IMR-90 (cell line): Measurements from ENCODE around the gene VPS8. TPM values are rescaled to one million over a fixed set of nuclear protein-coding genes. Genes with fewer than 3 reads are reported as not detected.
"Not testable (repeated sequence)": the region's sequence is repeated elsewhere in the genome, so short reads cannot be mapped to it uniquely, and the experiment has no call there.

Experiments used
- ATAC-seq: fragments of 200-7000 bp; cut with Tn5 transposase; 2 replicates; pipeline ENCODE4 v1.9.1; 2020; ENCODE audit warnings: low read depth, mild to moderate bottlenecking, moderate library complexity
- BruUV-seq: library from RNA; stranded (reverse); fragments of 400-500 nt; replicated peaks from 2 replicates; lab custom pipeline; 2021; lab: Mats Ljungman, UMichigan
- CTCF ChIA-PET: fragments of 300-600 bp; formaldehyde crosslinking; extraction: SDS; loops from one replicate; lab custom pipeline; 2021; ENCODE audit warnings: antibody characterized with exemption; lab: Yijun Ruan, JAX
- POLR2A ChIA-PET: fragments of 300-600 bp; sonication (Branson Sonifier 250); formaldehyde crosslinking; loops from one replicate; lab custom pipeline; 2022; ENCODE audit warnings: antibody characterized with exemption; ENCODE audit not compliant: unreplicated experiment; lab: Charles Lee
- DNase-seq: peaks from one replicate; pipeline ENCODE4 v3.0.0; 2013
- H2AFZ ChIP-seq: replicated peaks from 2 replicates; pipeline ENCODE3; 2013; ENCODE audit warnings: low read length, mild to moderate bottlenecking; ENCODE audit not compliant: poor library complexity
- H2AK5ac ChIP-seq: 2 replicates; pipeline ENCODE4 v1.6.1; 2013; ENCODE audit warnings: low read depth, low read length, inconsistent platforms
- H2AK9ac ChIP-seq: replicated peaks from 2 replicates; pipeline ENCODE3; 2013; ENCODE audit warnings: mild to moderate bottlenecking, low read depth, low read length, moderate library complexity; ENCODE audit not compliant: poor library complexity
- H2BK120ac ChIP-seq: 2 replicates; pipeline ENCODE4 v1.6.1; 2013; ENCODE audit warnings: low read depth, low read length, inconsistent platforms
- H2BK15ac ChIP-seq: 3 replicates; pipeline ENCODE4 v1.6.1; 2013; ENCODE audit warnings: low read depth, low read length, inconsistent platforms
- H2BK20ac ChIP-seq: 2 replicates; pipeline ENCODE4 v1.6.1; 2013; ENCODE audit warnings: low read depth, mild to moderate bottlenecking, inconsistent platforms, low read length, moderate library complexity
- H2BK5ac ChIP-seq: 2 replicates; pipeline ENCODE4 v1.6.1; 2013; ENCODE audit warnings: mild to moderate bottlenecking, low read depth, low read length, inconsistent platforms; ENCODE audit not compliant: poor library complexity, severe bottlenecking
- H3K14ac ChIP-seq: replicated peaks from 2 replicates; pipeline ENCODE4 v1.6.1; 2013; ENCODE audit warnings: low read depth, low read length, inconsistent platforms
- H3K18ac ChIP-seq: 2 replicates; pipeline ENCODE4 v1.6.1; 2013; ENCODE audit warnings: low read depth, low read length, control low read depth
- H3K23ac ChIP-seq: 2 replicates; pipeline ENCODE4 v1.6.1; 2013; ENCODE audit warnings: low read depth, low read length, inconsistent platforms
- H3K27ac ChIP-seq: 2 replicates; pipeline ENCODE4 v1.5.1; 2013; ENCODE audit warnings: mild to moderate bottlenecking, control low read depth, low read length; ENCODE audit not compliant: insufficient read depth
- H3K27me3 ChIP-seq: 2 replicates; pipeline ENCODE4 v1.6.1; 2013; ENCODE audit warnings: low read length; ENCODE audit not compliant: control insufficient read depth, insufficient read depth
- H3K36me3 ChIP-seq: 2 replicates; pipeline ENCODE4 v1.6.1; 2013; ENCODE audit warnings: low read length, mixed read lengths; ENCODE audit not compliant: control insufficient read depth, insufficient read depth
- H3K4ac ChIP-seq: 2 replicates; pipeline ENCODE4 v1.6.1; 2013; ENCODE audit warnings: low read depth, low read length, inconsistent platforms
- H3K4me1 ChIP-seq: 2 replicates; pipeline ENCODE4 v1.6.1; 2013; ENCODE audit warnings: low read length, mixed read lengths; ENCODE audit not compliant: control insufficient read depth, insufficient read depth
- H3K4me2 ChIP-seq: 2 replicates; pipeline ENCODE4 v1.6.1; 2013; ENCODE audit warnings: low read depth, mild to moderate bottlenecking, control low read depth, low read length, moderate library complexity
- H3K4me3 ChIP-seq: 2 replicates; pipeline ENCODE4 v1.5.1; 2013; ENCODE audit warnings: low read depth, mild to moderate bottlenecking, control low read depth, low read length, moderate library complexity; ENCODE audit not compliant: insufficient read depth
- H3K56ac ChIP-seq: 2 replicates; pipeline ENCODE4 v1.6.1; 2013; ENCODE audit warnings: low read length, inconsistent platforms; ENCODE audit not compliant: insufficient read depth; ENCODE audit errors: extremely low read depth
- H3K79me1 ChIP-seq, 2 experiments: 2 replicates each; pipeline ENCODE4 v1.6.1; 2013; ENCODE audit warnings: low read length in 2 of 2, inconsistent platforms in 1 of 2, low read depth in 1 of 2
- H3K9ac ChIP-seq: 2 replicates; pipeline ENCODE4 v1.6.1; 2013; ENCODE audit warnings: low read depth, low read length, control low read depth
- H3K9me1 ChIP-seq: 2 replicates; pipeline ENCODE4 v1.6.1; 2013; ENCODE audit warnings: low read length, inconsistent platforms; ENCODE audit not compliant: insufficient read depth
- H3K9me3 ChIP-seq: 2 replicates; pipeline ENCODE4 v1.6.1; 2013; ENCODE audit warnings: low read length; ENCODE audit not compliant: control insufficient read depth, insufficient read depth
- H4K20me1 ChIP-seq: 2 replicates; pipeline ENCODE4 v1.6.1; 2013; ENCODE audit warnings: low read length, inconsistent platforms; ENCODE audit not compliant: insufficient read depth
- H4K5ac ChIP-seq: 2 replicates; pipeline ENCODE4 v1.6.1; 2013; ENCODE audit warnings: mild to moderate bottlenecking, low read depth, low read length, control low read depth
- H4K8ac ChIP-seq, 2 experiments: 2 replicates each; pipeline ENCODE4 v1.6.1; 2013; ENCODE audit warnings: low read depth in 2 of 2, low read length in 2 of 2, control low read depth in 1 of 2, inconsistent platforms in 1 of 2
- H4K91ac ChIP-seq: 2 replicates; pipeline ENCODE4 v1.6.1; 2013; ENCODE audit warnings: low read depth, low read length, inconsistent platforms; ENCODE audit not compliant: insufficient read depth
- WGBS, 2 experiments: methylation state at CpG; one replicate each; pipeline versions ENCODE4 v1.1.5 to v1.1.7; 2013; ENCODE audit warnings: missing lambda C conversion rate in 2 of 2; ENCODE audit not compliant: insufficient read length in 1 of 2; ENCODE audit errors: extremely low coverage in 2 of 2; 5-methylcytosine and 5-hydroxymethylcytosine counted together
- dilution Hi-C: fragments of 300-500 bp; cut with HindIII; formaldehyde crosslinking; loops from one replicate; pipeline ENCODE4 v1.14.3; 2018; ENCODE audit warnings: low sequenced_read_pairs; ENCODE audit not compliant: unreplicated experiment
- in situ Hi-C: fragments of 300-500 bp; cut with MboI; formaldehyde crosslinking; loops from 3 replicates; pipeline ENCODE4 v1.14.3; 2019; ENCODE audit warnings: low sequenced_read_pairs, inconsistent platforms, mixed read lengths
- intact Hi-C: fragments of 100-400 bp; cut with micrococcal nuclease; formaldehyde crosslinking; loops from 2 replicates; pipeline ENCODE4 v1.10.0; 2022
- polyA plus RNA-seq, 3 experiments: library from polyadenylated mRNA; depleted of rRNA; stranded (reverse); fragments of >200 nt; gene quantifications; 2 replicates each; pipeline ENCODE4 v1.2.3, GENCODE V29; 2012; ENCODE audit warnings: low replicate concordance in 1 of 3
- total RNA-seq: library from RNA; depleted of rRNA; stranded (reverse); fragments of >200 nt; gene quantifications from 2 replicates; pipeline ENCODE4 v1.2.3, GENCODE V29; 2012

VPS8 gene
- total and polyA plus RNA-seq, 2 of the 4 experiments (the other 2 are of a cell fraction), result 14.0 to 56.1 TPM

DNA sequence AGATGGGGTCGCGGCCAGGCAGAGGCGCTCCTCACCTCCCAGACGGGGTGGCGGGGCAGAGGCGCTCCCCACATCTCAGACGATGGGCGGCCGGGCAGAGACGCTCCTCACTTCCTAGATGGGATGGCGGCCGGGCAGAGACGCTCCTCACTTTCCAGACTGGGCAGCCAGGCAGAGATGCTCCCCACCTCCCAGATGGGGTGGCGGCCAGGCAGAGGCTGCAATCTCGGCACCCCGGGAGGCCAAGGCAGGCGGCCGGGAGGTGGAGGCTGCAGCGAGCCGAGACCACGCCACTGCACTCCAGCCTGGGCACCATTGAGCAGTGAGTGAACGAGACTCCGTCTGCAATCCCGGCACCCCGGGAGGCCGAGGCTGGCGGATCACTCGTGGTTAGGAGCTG lies 191.9 kb downstream of the VPS8 start:
- H3K14ac ChIP-seq, H3K9ac ChIP-seq, H3K9me3 ChIP-seq, ATAC-seq, H2BK20ac ChIP-seq, H3K4me1 ChIP-seq, H2BK5ac ChIP-seq, H2AK9ac ChIP-seq, H3K56ac ChIP-seq, H3K23ac ChIP-seq, H3K79me1 ChIP-seq, H4K91ac ChIP-seq, H2BK120ac ChIP-seq, H3K9me1 ChIP-seq, H2AFZ ChIP-seq, H2AK5ac ChIP-seq, DNase-seq, H3K18ac ChIP-seq, CTCF ChIA-PET, dilution Hi-C loops, intact Hi-C loops, H3K36me3 ChIP-seq, H3K4ac ChIP-seq, POLR2A ChIA-PET, H3K4me3 ChIP-seq, H2BK15ac ChIP-seq, BruUV-seq, H3K4me2 ChIP-seq, H4K5ac ChIP-seq, in situ Hi-C loops, H3K27ac ChIP-seq, H4K20me1 ChIP-seq, H4K8ac ChIP-seq, H3K27me3 ChIP-seq: not testable (repeated sequence)
- no CpG with 5 or more reads among the region's 28 CpGs for WGBS, 2 experiments
